Small intestine (tissue), 16 donors: ENCODE data around the gene SNPH. TPM values are rescaled to one million over a fixed set of nuclear protein-coding genes. Genes with fewer than 3 reads are reported as not detected.
A peak's percentile ranks its signal among the peaks of the same experiment; 100 is the strongest.
"Not testable (repeated sequence)": the region's sequence is repeated elsewhere in the genome, so short reads cannot be mapped to it uniquely, and the experiment has no call there.

Experiments
- DNase-seq, 2 donors: peaks; one replicate each; pipeline versions ENCODE4 v3.0.0 to v3.0.0-alpha.2; 2013
- FAIRE-seq: peaks from 2 replicates; lab custom pipeline; 2012; peaks lifted over from hg19 to GRCh38; lab: Jason Lieb, UNC
- H3K27ac ChIP-seq, 3 donors: one replicate each; pipeline ENCODE4 v1.5.1; 2013; ENCODE audit warnings: low read length in 2 of 3, mild to moderate bottlenecking in 2 of 3, control low read depth in 1 of 3, inconsistent platforms in 1 of 3, low read depth in 1 of 3, moderate library complexity in 1 of 3
- H3K27me3 ChIP-seq, 3 donors: one replicate each; pipeline ENCODE4 v1.6.1; 2013; ENCODE audit warnings: low read length in 3 of 3, inconsistent platforms in 1 of 3; ENCODE audit not compliant: control insufficient read depth in 3 of 3, insufficient read depth in 3 of 3
- H3K36me3 ChIP-seq, 3 donors: one replicate each; pipeline ENCODE4 v1.6.1; 2013; ENCODE audit warnings: low read length in 3 of 3, inconsistent platforms in 1 of 3, low read depth in 1 of 3, mild to moderate bottlenecking in 1 of 3, moderate library complexity in 1 of 3; ENCODE audit not compliant: control insufficient read depth in 3 of 3, insufficient read depth in 2 of 3
- H3K4me1 ChIP-seq, 3 donors: one replicate each; pipeline ENCODE4 v1.6.1; 2013; ENCODE audit warnings: low read length in 2 of 3, inconsistent platforms in 1 of 3, low read depth in 1 of 3, mild to moderate bottlenecking in 1 of 3, moderate library complexity in 1 of 3; ENCODE audit not compliant: control insufficient read depth in 3 of 3, insufficient read depth in 2 of 3
- H3K4me3 ChIP-seq, 3 donors: one replicate each; pipeline ENCODE4 v1.5.1; 2013; ENCODE audit warnings: low read length in 3 of 3, control low read depth in 1 of 3, inconsistent platforms in 1 of 3, low read depth in 1 of 3, mild to moderate bottlenecking in 1 of 3, moderate library complexity in 1 of 3
- H3K9me3 ChIP-seq, 2 donors: one replicate each; pipeline ENCODE4 v1.6.1; 2013; ENCODE audit warnings: low read depth in 1 of 2, low read length in 1 of 2; ENCODE audit not compliant: control insufficient read depth in 2 of 2, insufficient read depth in 1 of 2
- WGBS, 3 donors: extraction: QIAGEN DNeasy Blood & Tissue Kit; methylation state at CpG; one replicate each; pipeline ENCODE4 v1.1.7; 2013; 5-methylcytosine and 5-hydroxymethylcytosine counted together
- long read RNA-seq, 10 donors: transcript quantifications; one replicate each; lab custom pipeline, GENCODE V29; 2026
- polyA plus RNA-seq, 4 donors: library from polyadenylated mRNA; stranded (reverse) in 3 of 4; unstranded in 1 of 4; fragments of 200-250 nt in 3 of 4; fragments of 120-200 nt in 1 of 4; gene quantifications; one replicate each; pipeline versions ENCODE4 v1.2.1 to v1.2.3, GENCODE V29; 2013
- donor health status: healthy with polysubstance abuse.
- donor health status: control.
- donor health status: control.
- donor health status: Bipolar disorder and iron deficiency.
- donor health status: healthy.

The SNPH gene
- 1 to 10 TPM in 1 of 4 donors, under 1 TPM in 3; 0.45 to 3.2 (median 0.73) TPM for polyA plus RNA-seq
- long read RNA-seq, donor 1, full-length matches to known transcripts, result 1 of 1 reads
- long read RNA-seq, donor 1, partial matches to known transcripts, result 0 of 1 reads
- long read RNA-seq, donor 1, other reads (novel, unspliced or antisense), result 0 of 1 reads
- long read RNA-seq, donor 2, result 0 reads
- long read RNA-seq, donor 3, partial matches to known transcripts, result 0 of 1 reads
- long read RNA-seq, donor 3, other reads (novel, unspliced or antisense), result 0 of 1 reads
- long read RNA-seq, donor 4, result 0 reads
- long read RNA-seq, donor 5, result 0 reads
- long read RNA-seq, donor 6, result 0 reads
- long read RNA-seq, donor 7, partial matches to known transcripts, result 60 of 436 reads
- long read RNA-seq, donor 7, other reads (novel, unspliced or antisense), result 376 of 436 reads
- long read RNA-seq, donor 8, result 0 reads
- long read RNA-seq, donor 9, full-length matches to known transcripts, result 1 of 1 reads
- long read RNA-seq, donor 9, partial matches to known transcripts, result 0 of 1 reads
- long read RNA-seq, donor 9, other reads (novel, unspliced or antisense), result 0 of 1 reads
- long read RNA-seq, donor 10, result 0 reads

- 0 to 1% (median 0%) methylated on average over 41 to 61 of the region's 61 CpGs for WGBS, 3 donors
- Histone ChIP-seq H3K4me1 (peaks cover 0 to 2% (median 0%) of the 10 kb centered on the region in 3 donors), H3K9me3 (no peaks in the 10 kb centered on the region), H3K36me3 (no peaks in the 10 kb centered on the region), H3K4me3 (peak within 1 kb of the TSS; percentile 38 to 68 (median 63)), H3K27me3 (no peaks in the 10 kb centered on the region), H3K27ac (peak within 1 kb of the TSS in 1 of 3 donors; percentile 6)
- DNase-seq (peak; percentile 64 to 70), FAIRE-seq (no peak)
These were observed at the start of gene SNPH for GRCh38 chr20:1266167-1266973. Gene SNPH (plus strand): TSS chr20:1266294. CDS start chr20:1296240, 29,946 bp downstream.

GRCh38 chr20:1216527-1217427, 49.3 kb upstream of the SNPH start:
- not testable (repeated sequence) for H3K27ac ChIP-seq, H3K36me3 ChIP-seq, H3K4me1 ChIP-seq, FAIRE-seq, H3K4me3 ChIP-seq, DNase-seq, H3K9me3 ChIP-seq, H3K27me3 ChIP-seq
- 38 to 67% (median 56%) methylated on average over 19 of the region's 19 CpGs for WGBS, 3 donors

GRCh38 chr20:1222750-1223149, 43.3 kb upstream of the SNPH start:
- DNase-seq, H3K4me1 ChIP-seq, FAIRE-seq, H3K27ac ChIP-seq, H3K36me3 ChIP-seq, H3K4me3 ChIP-seq, H3K9me3 ChIP-seq: not testable (repeated sequence)
- H3K27me3 ChIP-seq, result peaks cover 0 to 18% (median 0%) of the 10 kb centered on the region in 3 donors
- 66 to 74% (median 71%) methylated on average over 3 to 4 of the region's 4 CpGs for WGBS, 3 donors

GRCh38 chr20:1224205-1224890, 41.7 kb upstream of the SNPH start:
- WGBS, 3 donors, result 79 to 83% (median 80%) methylated on average over 20 of the region's 20 CpGs
- no peak overlapping the region for H3K27ac ChIP-seq
- no peak overlapping the region for H3K4me3 ChIP-seq
- FAIRE-seq, result no peak
- peaks cover 0 to 7% (median 3%) of the 10 kb centered on the region in 3 donors for H3K4me1 ChIP-seq
- H3K36me3 ChIP-seq, result no peaks in the 10 kb centered on the region
- no peak for DNase-seq
- no peaks in the 10 kb centered on the region for H3K9me3 ChIP-seq
- H3K27me3 ChIP-seq, result peaks cover 0 to 20% (median 1%) of the 10 kb centered on the region in 3 donors

GRCh38 chr20:1225263-1225782, 40.8 kb upstream of the SNPH start:
- Histone ChIP-seq H3K27ac (peak overlapping the region in 2 of 3 donors; percentile 9 to 31), H3K36me3 (no peaks in the 10 kb centered on the region), H3K9me3 (no peaks in the 10 kb centered on the region), H3K27me3 (peaks cover 0 to 20% (median 1%) of the 10 kb centered on the region in 3 donors), H3K4me3 (peak overlapping the region; percentile 24 to 48 (median 30)), H3K4me1 (peaks cover 0 to 7% (median 3%) of the 10 kb centered on the region in 3 donors)
- DNase-seq (peak in 1 of 2 donors; percentile 66), FAIRE-seq (no peak)
- 1 to 6% (median 4%) methylated on average over 19 to 30 of the region's 30 CpGs for WGBS, 3 donors

- 0 to 1% (median 1%) methylated on average over 42 to 88 of the region's 88 CpGs for WGBS, 3 donors
- H3K4me1 ChIP-seq, result peaks cover 0 to 7% (median 3%) of the 10 kb centered on the region in 3 donors
- peak; percentile 75 to 81 for DNase-seq
- H3K9me3 ChIP-seq, result no peaks in the 10 kb centered on the region
- peaks cover 0 to 20% (median 1%) of the 10 kb centered on the region in 3 donors for H3K27me3 ChIP-seq
- H3K36me3 ChIP-seq, result no peaks in the 10 kb centered on the region
- FAIRE-seq, result no peak
- peak within 1 kb of the TSS in 2 of 3 donors; percentile 9 to 31 for H3K27ac ChIP-seq
- peak within 1 kb of the TSS; percentile 36 to 57 (median 45) for H3K4me3 ChIP-seq
These were observed 40.1 kb upstream of the SNPH start, which contains the start of gene RAD21L1 for GRCh38 chr20:1225783-1226654. Gene RAD21L1 (plus strand): TSS chr20:1226044. CDS start chr20:1228454, 2,410 bp downstream.
